Activated CD8-positive, alpha-beta T cell treated with anti-CD3 and anti-CD28 coated beads for 36 hours (primary cell): Measurements from ENCODE around the gene GATD1. TPM values are rescaled to one million over a fixed set of nuclear protein-coding genes. Genes with fewer than 3 reads are reported as not detected.
"Not testable (repeated sequence)": the region's sequence is repeated elsewhere in the genome, so short reads cannot be mapped to it uniquely, and the experiment has no call there.

Experiments used
- ATAC-seq: fragments of 200-7000 bp; cut with Tn5 transposase; one replicate; pipeline ENCODE4 v1.10.0; 2021; ENCODE audit warnings: mild to moderate bottlenecking, moderate library complexity
- CTCF ChIA-PET: fragments of 350-600 bp; sonication (Branson Sonifier 250); formaldehyde crosslinking; loops from one replicate; lab custom pipeline; 2021; ENCODE audit warnings: antibody characterized with exemption; lab: Charles Lee
- POLR2A ChIA-PET: fragments of 350-600 bp; sonication (Branson Sonifier 250); formaldehyde crosslinking; loops from one replicate; lab custom pipeline; 2021; ENCODE audit warnings: antibody characterized with exemption; lab: Charles Lee
- DNase-seq: peaks from one replicate; pipeline ENCODE4 v3.0.0-alpha.2; 2020
- H3K27ac Mint-ChIP-seq: one replicate; pipeline ENCODE4 v1.8.0; 2021; ENCODE audit warnings: mild to moderate bottlenecking, mixed read lengths
- H3K27me3 Mint-ChIP-seq: one replicate; pipeline ENCODE4 v1.8.0; 2021; ENCODE audit warnings: mixed read lengths
- H3K36me3 Mint-ChIP-seq: one replicate; pipeline ENCODE4 v1.8.0; 2021; ENCODE audit warnings: low read depth, mixed read lengths
- H3K4me1 Mint-ChIP-seq: one replicate; pipeline ENCODE4 v1.8.0; 2021; ENCODE audit warnings: low read depth, mixed read lengths
- H3K4me3 Mint-ChIP-seq: one replicate; pipeline ENCODE4 v1.8.0; 2021; ENCODE audit warnings: mild to moderate bottlenecking, moderate library complexity, mixed read lengths
- H3K9me3 Mint-ChIP-seq: one replicate; pipeline ENCODE4 v1.8.0; 2021; ENCODE audit warnings: mixed read lengths
- CTCF ChIP-seq: fragments of 200-600 bp; IDR thresholded peaks from one replicate; pipeline ENCODE4 v1.8.0; 2022; ENCODE audit warnings: antibody characterized with exemption, mild to moderate bottlenecking
- intact Hi-C: fragments of 100-400 bp; cut with micrococcal nuclease; formaldehyde crosslinking; loops from one replicate; pipeline ENCODE4 v1.10.0; 2022
- total RNA-seq, 2 experiments: library from RNA; stranded (reverse); gene quantifications; one replicate each; pipeline ENCODE4 v1.2.3, GENCODE V29; 2021

Gene GATD1
- total RNA-seq, 2 experiments from 2014 or later: 45.8 to 48.8 TPM

- H3K27ac Mint-ChIP-seq: no peak overlapping the region
- H3K27me3 Mint-ChIP-seq: no peaks in the 10 kb centered on the region
- H3K4me1 Mint-ChIP-seq: peaks cover 14% of the 10 kb centered on the region
- no peak for TF ChIP-seq CTCF
- ChIA-PET POLR2A (no interaction called here), CTCF (interaction anchor here (0.7 to 1.4 kb wide), 3 partner anchors 19 to 41 kb away, joined by 3 to 5 read pairs (median 3); no protein-coding TSS in a partner anchor)
- H3K36me3 Mint-ChIP-seq: peaks cover 3% of the 10 kb centered on the region
- no peak for DNase-seq
- no peak overlapping the region for H3K4me3 Mint-ChIP-seq
- no peaks in the 10 kb centered on the region for H3K9me3 Mint-ChIP-seq
- intact Hi-C loops: no loop called here
- ATAC-seq: no peak
Observed at GRCh38 chr11:745428-745827, 31.9 kb downstream of the GATD1 start.

GRCh38 chr11:742571-743201 lies 34.6 kb downstream of the GATD1 start:
- Mint-ChIP-seq H3K4me3 (no peak overlapping the region), H3K27me3 (no peaks in the 10 kb centered on the region), H3K36me3 (no peaks in the 10 kb centered on the region), H3K27ac (no peak overlapping the region), H3K9me3 (no peaks in the 10 kb centered on the region), H3K4me1 (peaks cover 8% of the 10 kb centered on the region)
- DNase-seq (no peak), ATAC-seq (no peak)
- CTCF ChIA-PET: no interaction called here
- TF ChIP-seq CTCF: no peak
- intact Hi-C loops: no loop called here
- POLR2A ChIA-PET: no interaction called here

- peaks cover 13% of the 10 kb centered on the region for H3K4me1 Mint-ChIP-seq
- DNase-seq (no peak), ATAC-seq (no peak)
- CTCF ChIA-PET: no interaction called here
- H3K36me3 Mint-ChIP-seq: no peaks in the 10 kb centered on the region
- H3K27ac Mint-ChIP-seq: no peak overlapping the region
- H3K27me3 Mint-ChIP-seq: no peaks in the 10 kb centered on the region
- no peak for TF ChIP-seq CTCF
- H3K9me3 Mint-ChIP-seq: no peaks in the 10 kb centered on the region
- POLR2A ChIA-PET: no interaction called here
- intact Hi-C loops: no loop called here
- H3K4me3 Mint-ChIP-seq: no peak overlapping the region
Observed at GRCh38 chr11:742156-742546, 35.1 kb downstream of the GATD1 start.

- Mint-ChIP-seq H3K4me3 (peak overlapping the region; percentile 24), H3K4me1 (peaks cover 13% of the 10 kb centered on the region)
- CTCF ChIA-PET: interaction anchor here (1.5 to 1.6 kb wide), 2 partner anchors 9 to 10 kb away, joined by 4 read pairs; partner anchors contain the start of gene TALDO1
- POLR2A ChIA-PET: interaction anchor here (1.0 kb wide), 1 partner anchor 25 kb away, joined by 3 read pairs; no protein-coding TSS in a partner anchor
- H3K27ac Mint-ChIP-seq, DNase-seq, H3K27me3 Mint-ChIP-seq, H3K36me3 Mint-ChIP-seq, intact Hi-C loops, H3K9me3 Mint-ChIP-seq: not testable (repeated sequence)
- peak; percentile 43 for ATAC-seq
Observed at GRCh38 chr11:737899-738298, 39.4 kb downstream of the GATD1 start.

GRCh38 chr11:737366-737765 lies 39.9 kb downstream of the GATD1 start:
- no peak for TF ChIP-seq CTCF
- CTCF ChIA-PET: interaction anchor here (1.5 to 1.6 kb wide), 2 partner anchors 9 to 10 kb away, joined by 4 read pairs; partner anchors contain the start of gene TALDO1

GRCh38 chr11:734541-734940 lies 42.7 kb downstream of the GATD1 start:
- CTCF ChIA-PET: interaction anchor here (0.6 kb wide), 1 partner anchor 71 kb away, joined by 3 read pairs; no protein-coding TSS in a partner anchor
- H3K4me3 Mint-ChIP-seq, H3K27me3 Mint-ChIP-seq, H3K27ac Mint-ChIP-seq, DNase-seq, H3K9me3 Mint-ChIP-seq, intact Hi-C loops, H3K36me3 Mint-ChIP-seq, ATAC-seq, POLR2A ChIA-PET: not testable (repeated sequence)
- H3K4me1 Mint-ChIP-seq: peaks cover 13% of the 10 kb centered on the region

More at GRCh38 chr11:737366-737765, 39.9 kb downstream of the GATD1 start:
- Mint-ChIP-seq H3K4me1 (peaks cover 13% of the 10 kb centered on the region), H3K27me3 (peaks cover 2% of the 10 kb centered on the region), H3K36me3 (no peaks in the 10 kb centered on the region), H3K27ac (no peak overlapping the region), H3K4me3 (peak overlapping the region; percentile 24), H3K9me3 (no peaks in the 10 kb centered on the region)
- POLR2A ChIA-PET: interaction anchor here (1.0 kb wide), 1 partner anchor 26 kb away, joined by 3 read pairs; no protein-coding TSS in a partner anchor
- intact Hi-C loops: no loop called here
- ATAC-seq: peak; percentile 45
- DNase-seq: no peak
